ENCODE measurements around the gene PPAT. TPM values are rescaled to one million over a fixed set of nuclear protein-coding genes. Genes with fewer than 3 reads are reported as not detected.
"Not testable (repeated sequence)": the region's sequence is repeated elsewhere in the genome, so short reads cannot be mapped to it uniquely, and the experiment has no call there.

The PPAT gene
- polyA plus RNA-seq, 4 donors = 25.3 to 30.8 (median 29.2) TPM

- peak; percentile 92 to 99 (median 93) for DNase-seq (ENCODE audit: low read depth in 4 of 4, low spot score in 3 of 4)
These were observed 48.1 kb downstream of the PPAT start, which contains the start of gene AASDH for GRCh38 chr4:56387023-56388001. Gene AASDH (minus strand): TSS chr4:56387491. CDS start chr4:56384299, 3,192 bp downstream.

GRCh38 chr4:56386091-56386490 is 49.3 kb downstream of the PPAT start:
- no peak for DNase-seq (ENCODE audit: low read depth in 4 of 4, low spot score in 3 of 4)

DNA sequence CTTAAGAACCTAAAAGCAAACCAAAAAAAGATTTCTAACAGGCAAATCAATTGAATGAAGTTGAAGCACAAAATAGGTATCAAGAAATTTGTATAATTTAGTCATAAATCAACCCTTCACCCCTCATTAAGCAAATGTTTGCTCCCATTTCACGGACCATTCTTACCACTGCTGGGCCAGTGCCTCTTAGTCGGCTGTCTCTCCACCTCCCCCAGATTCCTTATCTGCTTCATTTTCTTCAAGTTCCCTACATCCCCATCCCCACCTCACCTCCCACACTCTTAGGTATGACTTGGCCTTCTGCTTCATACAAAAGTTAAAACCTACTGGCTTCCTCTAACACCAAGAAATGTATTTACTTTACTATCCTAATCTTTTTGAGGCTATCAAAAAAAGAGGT is 60.0 kb downstream of the PPAT start:
- no peak for DNase-seq (ENCODE audit: low read depth in 4 of 4, low spot score in 3 of 4)

DNA sequence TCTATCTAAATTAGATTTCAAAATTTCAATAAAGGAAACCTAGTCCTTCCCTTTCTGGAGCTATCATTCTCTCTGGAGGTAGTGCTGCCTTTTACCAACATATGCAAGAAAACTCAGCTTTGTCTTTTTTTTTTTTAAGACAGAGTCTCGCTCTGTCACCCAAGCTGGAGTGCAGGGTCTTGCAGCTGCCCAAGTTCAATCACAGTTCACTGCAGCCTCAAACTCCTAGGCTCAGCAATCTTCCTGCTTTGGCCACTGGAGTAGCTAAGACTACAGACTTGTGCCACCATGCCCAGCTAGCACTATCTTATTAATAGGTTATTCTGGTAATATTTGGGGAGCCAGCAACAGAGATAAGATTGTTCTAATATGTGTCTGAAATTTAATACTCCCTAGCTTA is 60.5 kb downstream of the PPAT start:
- DNase-seq (ENCODE audit: low read depth in 4 of 4, low spot score in 3 of 4) = no peak

GRCh38 chr4:56372774-56373173 is 62.6 kb downstream of the PPAT start:
- DNase-seq (ENCODE audit: low read depth in 4 of 4, low spot score in 3 of 4) = no peak

- no peak for DNase-seq (ENCODE audit: low read depth in 4 of 4, low spot score in 3 of 4)
These were observed 63.8 kb downstream of the PPAT start for GRCh38 chr4:56371426-56372220.

- DNase-seq (ENCODE audit: low read depth in 4 of 4, low spot score in 3 of 4) = no peak
These were observed 65.0 kb downstream of the PPAT start for GRCh38 chr4:56370377-56370776.

DNA sequence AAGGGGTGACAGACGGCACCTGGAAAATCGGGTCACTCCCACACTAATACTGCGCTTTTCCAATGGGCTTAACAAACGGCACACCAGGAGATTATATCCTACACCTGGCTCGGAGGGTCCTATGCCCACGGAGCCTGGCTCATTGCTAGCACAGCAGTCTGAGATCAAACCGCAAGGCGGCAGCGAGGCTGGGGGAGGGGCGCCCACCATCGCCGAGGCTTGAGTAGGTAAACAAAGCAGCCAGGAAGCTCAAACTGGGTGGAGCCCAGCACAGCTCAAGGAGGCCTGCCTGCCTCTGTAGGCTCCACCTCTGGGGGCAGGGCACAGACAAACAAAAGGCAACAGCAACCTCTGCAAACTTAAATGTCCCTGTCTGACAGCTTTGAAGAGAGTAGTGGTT is 72.4 kb downstream of the PPAT start:
- not testable (repeated sequence) for DNase-seq (ENCODE audit: low read depth in 4 of 4, low spot score in 3 of 4)

DNA sequence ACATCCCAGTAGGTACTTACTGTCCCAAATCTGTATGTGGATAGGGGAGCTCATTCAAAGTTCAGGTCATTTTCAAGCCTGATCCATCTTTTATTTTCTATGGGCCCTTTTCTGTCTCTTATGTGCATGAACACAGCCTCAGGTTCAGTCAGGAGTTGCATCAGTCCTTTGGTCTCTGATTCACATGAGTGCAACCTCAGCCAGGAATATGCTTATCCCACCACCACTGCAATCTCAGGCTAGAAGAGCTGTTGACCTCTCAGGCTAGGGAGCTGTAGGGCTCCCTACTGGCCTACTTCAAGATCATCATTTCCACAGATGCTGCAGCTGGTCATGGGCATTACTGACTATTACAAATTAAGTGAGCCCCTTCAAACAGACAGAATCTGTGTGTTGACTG is 75.3 kb downstream of the PPAT start:
- DNase-seq (ENCODE audit: low read depth in 4 of 4, low spot score in 3 of 4) = no peak

GRCh38 chr4:56356650-56357049 is 78.8 kb downstream of the PPAT start:
- DNase-seq (ENCODE audit: low read depth in 4 of 4, low spot score in 3 of 4) = no peak

GRCh38 chr4:56348576-56348975 is 86.8 kb downstream of the PPAT start:
- DNase-seq (ENCODE audit: low read depth in 4 of 4, low spot score in 3 of 4) = no peak

GRCh38 chr4:56345458-56345857 is 90.0 kb downstream of the PPAT start:
- DNase-seq (ENCODE audit: low read depth in 4 of 4, low spot score in 3 of 4) = no peak

Other genes with a start within 250 kb of the PPAT start
- gene AASDH, start 48.1 kb downstream of the PPAT start, polyA plus RNA-seq (ENCODE audit: insufficient read length in 4 of 4) = 10 to 100 TPM; 20.5 to 28.5 (median 25.7) TPM
- 100 to 1,000 TPM; 112 to 134 (median 131) TPM for gene PAICS, start 645 bp upstream of the PPAT start, polyA plus RNA-seq (ENCODE audit: insufficient read length in 4 of 4)
- 100 to 1,000 TPM; 102 to 130 (median 127) TPM for gene SRP72, start 32.0 kb upstream of the PPAT start, polyA plus RNA-seq (ENCODE audit: insufficient read length in 4 of 4)
- gene ARL9, start 70.2 kb upstream of the PPAT start, polyA plus RNA-seq (ENCODE audit: insufficient read length in 4 of 4) = 1 to 10 TPM in 3 of 4 donors, under 1 TPM in 1; 0.26 to 1.6 (median 1.5) TPM
- 10 to 100 TPM; 13.6 to 18.7 (median 17.1) TPM for gene HOPX, start 245.7 kb upstream of the PPAT start, polyA plus RNA-seq (ENCODE audit: insufficient read length in 4 of 4)